Measurements from ENCODE around the gene CCBE1.

The CCBE1 gene

DNA sequence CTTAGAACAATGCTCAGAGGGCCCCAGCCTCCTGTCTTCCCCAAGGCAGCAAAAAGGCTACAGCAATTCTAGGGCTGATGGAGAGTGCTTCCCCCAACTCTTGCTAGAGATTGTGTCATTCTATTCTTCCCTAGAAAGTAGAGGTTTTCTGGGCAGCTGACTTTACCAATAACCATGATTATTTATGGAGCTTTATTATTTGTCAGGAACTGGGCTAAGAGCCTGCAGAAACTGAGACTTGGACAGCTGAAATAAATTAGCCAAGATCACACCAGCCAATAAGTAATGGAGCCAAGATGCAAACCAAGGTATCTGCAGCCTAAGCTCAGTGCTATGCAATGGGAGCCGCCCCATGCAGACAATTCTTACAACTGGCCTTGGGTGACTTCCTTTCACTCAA is 84.8 kb downstream of the CCBE1 start:
- H3K27me3 ChIP-seq (replicated peaks; ENCODE audit: control insufficient read depth, insufficient read depth, low read length, poor library complexity, severe bottlenecking): no peaks in the 10 kb centered on the region
- H3K36me3 ChIP-seq (ENCODE audit: control insufficient read depth, insufficient read depth, low read length): no peaks in the 10 kb centered on the region
- no peaks in the 10 kb centered on the region for H3K9me3 ChIP-seq (ENCODE audit: control insufficient read depth, low read length)
- H3K4me3 ChIP-seq (ENCODE audit: insufficient read depth, low read depth, low read length, poor library complexity, severe bottlenecking): no peak overlapping the region
- H3K27ac ChIP-seq (ENCODE audit: insufficient read depth, low read length, poor library complexity, severe bottlenecking): no peak overlapping the region
- no peak for DNase-seq
- H3K4me1 ChIP-seq (ENCODE audit: control insufficient read depth, insufficient read depth, low read length, poor library complexity, severe bottlenecking): no peaks in the 10 kb centered on the region

DNA sequence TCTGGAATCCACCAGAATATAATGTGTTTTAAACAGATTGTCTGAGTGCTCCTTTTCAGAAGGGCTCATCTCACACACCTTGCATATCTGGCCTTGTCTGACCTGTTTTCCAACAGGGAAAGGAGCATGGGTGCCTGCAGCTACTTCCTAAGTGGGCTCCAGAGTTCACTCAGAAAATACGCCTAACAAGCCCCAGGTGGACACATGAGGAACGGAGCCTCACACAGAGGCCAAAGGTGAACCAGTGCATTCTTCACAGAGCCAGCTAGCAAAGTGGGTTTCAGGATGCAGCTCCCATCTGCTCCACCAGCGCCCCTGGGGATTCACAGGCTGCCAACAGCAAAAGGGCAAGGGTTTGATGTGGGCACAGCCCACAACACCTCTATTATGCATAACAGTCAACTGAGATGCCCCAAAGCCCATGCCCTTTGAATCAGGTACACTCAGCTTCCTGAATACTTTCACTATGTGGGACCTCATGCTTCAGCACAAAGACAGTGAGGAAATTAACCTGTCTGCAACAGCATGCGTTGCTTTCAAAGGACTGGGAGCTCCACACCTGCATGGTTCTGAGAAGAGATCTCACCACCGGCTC is 86.6 kb downstream of the CCBE1 start:
- Histone ChIP-seq H3K4me3 (ENCODE audit: insufficient read depth, low read depth, low read length, poor library complexity, severe bottlenecking) (no peak overlapping the region), H3K4me1 (ENCODE audit: control insufficient read depth, insufficient read depth, low read length, poor library complexity, severe bottlenecking) (no peaks in the 10 kb centered on the region), H3K27ac (ENCODE audit: insufficient read depth, low read length, poor library complexity, severe bottlenecking) (no peak overlapping the region), H3K27me3 (replicated peaks; ENCODE audit: control insufficient read depth, insufficient read depth, low read length, poor library complexity, severe bottlenecking) (no peaks in the 10 kb centered on the region), H3K36me3 (ENCODE audit: control insufficient read depth, insufficient read depth, low read length) (no peaks in the 10 kb centered on the region), H3K9me3 (ENCODE audit: control insufficient read depth, low read length) (no peaks in the 10 kb centered on the region)
- no peak for DNase-seq

DNA sequence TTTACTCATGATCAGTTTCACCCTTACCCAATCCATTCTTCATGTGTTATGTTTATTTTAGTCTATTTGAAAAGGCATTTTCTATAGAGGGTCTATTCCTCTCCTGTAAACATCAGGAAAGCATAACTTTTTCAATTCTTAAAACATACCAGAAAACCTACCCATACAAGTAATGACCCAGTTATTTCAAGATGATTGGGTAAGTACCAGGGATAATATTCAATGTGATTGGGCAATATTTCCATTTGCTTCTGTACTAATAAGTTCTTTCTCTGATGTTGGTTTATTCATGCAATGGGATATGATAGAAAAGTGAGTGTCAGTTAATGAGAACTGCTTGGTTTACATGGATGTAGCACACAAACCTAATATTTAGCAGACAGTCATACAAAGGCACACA is 87.6 kb downstream of the CCBE1 start:
- Histone ChIP-seq H3K4me3 (ENCODE audit: insufficient read depth, low read depth, low read length, poor library complexity, severe bottlenecking) (no peak overlapping the region), H3K27me3 (replicated peaks; ENCODE audit: control insufficient read depth, insufficient read depth, low read length, poor library complexity, severe bottlenecking) (no peaks in the 10 kb centered on the region), H3K4me1 (ENCODE audit: control insufficient read depth, insufficient read depth, low read length, poor library complexity, severe bottlenecking) (no peaks in the 10 kb centered on the region), H3K9me3 (ENCODE audit: control insufficient read depth, low read length) (no peaks in the 10 kb centered on the region), H3K27ac (ENCODE audit: insufficient read depth, low read length, poor library complexity, severe bottlenecking) (no peak overlapping the region), H3K36me3 (ENCODE audit: control insufficient read depth, insufficient read depth, low read length) (no peaks in the 10 kb centered on the region)
- no peak for DNase-seq

DNA sequence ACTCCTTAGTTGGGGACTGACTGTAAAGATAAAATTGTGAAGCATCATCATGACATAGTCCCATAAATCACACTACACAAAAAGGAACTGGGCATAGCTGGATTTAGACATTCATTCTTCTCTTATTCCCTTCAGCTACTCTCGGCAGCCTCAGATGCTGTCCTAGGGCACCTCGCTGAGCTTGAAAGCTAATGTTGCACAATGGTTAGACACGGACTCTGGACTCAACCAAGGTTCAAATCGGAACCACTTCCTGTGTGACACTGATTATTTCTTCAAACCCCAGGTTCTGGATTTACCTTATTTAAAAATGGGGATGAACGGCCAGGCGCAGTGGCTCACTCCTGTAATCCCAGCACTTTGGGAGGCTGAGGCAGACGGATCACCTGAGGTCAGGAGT is 89.8 kb downstream of the CCBE1 start:
- DNase-seq: no peak
- Histone ChIP-seq H3K27ac (ENCODE audit: insufficient read depth, low read length, poor library complexity, severe bottlenecking) (no peak overlapping the region), H3K4me1 (ENCODE audit: control insufficient read depth, insufficient read depth, low read length, poor library complexity, severe bottlenecking) (no peaks in the 10 kb centered on the region), H3K4me3 (ENCODE audit: insufficient read depth, low read depth, low read length, poor library complexity, severe bottlenecking) (no peak overlapping the region), H3K27me3 (replicated peaks; ENCODE audit: control insufficient read depth, insufficient read depth, low read length, poor library complexity, severe bottlenecking) (no peaks in the 10 kb centered on the region), H3K36me3 (ENCODE audit: control insufficient read depth, insufficient read depth, low read length) (no peaks in the 10 kb centered on the region), H3K9me3 (ENCODE audit: control insufficient read depth, low read length) (no peaks in the 10 kb centered on the region)

DNA sequence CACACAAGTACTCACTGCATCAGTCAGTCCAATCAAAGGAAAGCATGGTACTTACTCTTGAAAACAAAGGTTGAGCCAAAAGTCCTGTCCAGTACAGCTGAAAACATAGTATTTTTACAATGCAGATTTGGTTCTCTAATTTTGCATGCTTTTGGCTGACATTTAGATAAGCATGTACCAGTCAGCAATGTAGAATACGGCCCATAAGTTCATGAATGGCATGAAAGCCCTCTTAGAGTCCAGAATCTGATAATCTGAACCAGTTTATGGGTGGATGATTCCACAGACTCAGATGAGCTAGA is 90.2 kb downstream of the CCBE1 start:
- H3K4me1 ChIP-seq (ENCODE audit: control insufficient read depth, insufficient read depth, low read length, poor library complexity, severe bottlenecking): no peaks in the 10 kb centered on the region
- H3K27me3 ChIP-seq (replicated peaks; ENCODE audit: control insufficient read depth, insufficient read depth, low read length, poor library complexity, severe bottlenecking): no peaks in the 10 kb centered on the region
- no peak overlapping the region for H3K4me3 ChIP-seq (ENCODE audit: insufficient read depth, low read depth, low read length, poor library complexity, severe bottlenecking)
- H3K9me3 ChIP-seq (ENCODE audit: control insufficient read depth, low read length): no peaks in the 10 kb centered on the region
- no peaks in the 10 kb centered on the region for H3K36me3 ChIP-seq (ENCODE audit: control insufficient read depth, insufficient read depth, low read length)
- H3K27ac ChIP-seq (ENCODE audit: insufficient read depth, low read length, poor library complexity, severe bottlenecking): no peak overlapping the region
- DNase-seq: no peak

DNA sequence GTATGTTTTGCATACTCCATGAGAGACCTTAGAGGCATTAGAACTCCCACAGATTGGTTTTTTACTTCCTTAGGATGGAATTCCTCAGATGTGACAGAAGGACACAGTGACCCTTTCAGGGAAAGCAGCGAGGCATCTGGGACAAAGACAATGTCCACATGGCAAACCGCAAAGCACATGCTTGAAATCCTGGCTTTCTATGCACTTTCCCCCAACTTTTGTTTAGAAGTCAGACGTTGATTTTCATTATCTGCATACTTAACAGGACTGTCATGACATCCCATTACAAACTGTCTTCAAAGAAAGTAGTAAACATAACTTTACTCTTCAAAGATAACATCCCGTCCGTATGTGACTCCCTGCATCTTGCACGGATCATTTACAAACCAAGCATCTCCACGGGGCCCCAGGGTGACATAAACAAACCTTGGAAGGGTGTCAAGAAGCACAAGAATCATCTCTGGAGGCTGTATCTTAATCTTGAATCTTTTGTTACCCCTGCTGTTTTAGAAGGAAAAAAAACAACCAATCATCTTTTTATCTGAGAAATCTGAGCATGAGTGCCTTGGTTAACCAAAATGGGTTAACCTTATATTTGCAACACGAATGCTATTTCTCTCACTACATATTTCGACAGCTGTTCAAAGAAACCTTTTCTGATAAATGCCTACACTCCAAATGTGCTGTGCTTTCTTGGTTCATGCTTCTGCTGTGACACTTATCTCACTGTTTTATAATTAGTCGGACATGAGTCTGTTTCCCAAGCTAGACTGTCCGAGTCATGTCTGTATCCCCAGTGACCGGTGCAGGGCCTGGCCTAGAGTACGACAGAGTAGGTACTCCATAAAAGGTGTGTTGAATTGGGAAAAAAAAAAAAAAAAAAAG is 90.8 kb downstream of the CCBE1 start:
- DNase-seq: no peak
- Histone ChIP-seq H3K4me1 (ENCODE audit: control insufficient read depth, insufficient read depth, low read length, poor library complexity, severe bottlenecking) (no peaks in the 10 kb centered on the region), H3K27ac (ENCODE audit: insufficient read depth, low read length, poor library complexity, severe bottlenecking) (no peak overlapping the region), H3K36me3 (ENCODE audit: control insufficient read depth, insufficient read depth, low read length) (no peaks in the 10 kb centered on the region), H3K4me3 (ENCODE audit: insufficient read depth, low read depth, low read length, poor library complexity, severe bottlenecking) (no peak overlapping the region), H3K27me3 (replicated peaks; ENCODE audit: control insufficient read depth, insufficient read depth, low read length, poor library complexity, severe bottlenecking) (no peaks in the 10 kb centered on the region), H3K9me3 (ENCODE audit: control insufficient read depth, low read length) (no peaks in the 10 kb centered on the region)

DNA sequence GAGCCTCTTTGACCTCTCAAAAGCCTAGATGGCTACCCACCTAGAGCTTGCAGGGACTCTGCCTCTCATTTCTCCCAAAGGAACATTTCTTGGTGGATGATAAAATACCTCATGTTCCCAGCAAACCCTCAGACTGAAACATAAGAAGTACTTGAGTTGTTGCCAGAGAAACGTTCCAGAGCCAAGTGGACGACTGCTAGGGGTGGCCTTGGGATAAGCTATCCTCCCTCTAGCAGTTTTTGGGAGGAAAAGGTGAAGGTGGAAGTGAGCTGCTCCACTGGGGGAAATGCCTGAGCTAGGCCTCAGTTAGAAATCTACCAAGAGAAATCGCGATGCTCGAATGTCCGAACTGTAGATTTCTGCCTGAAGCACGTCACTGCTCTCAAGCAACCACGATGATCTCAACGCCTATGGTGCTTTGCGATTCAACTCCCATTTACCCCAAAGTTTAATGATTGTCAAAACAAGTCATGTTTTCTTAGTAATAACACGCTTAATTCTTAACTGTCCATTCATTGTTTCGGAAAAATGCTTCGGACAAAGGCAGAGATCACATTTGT is 91.5 kb downstream of the CCBE1 start:
- Histone ChIP-seq H3K27ac (ENCODE audit: insufficient read depth, low read length, poor library complexity, severe bottlenecking) (no peak overlapping the region), H3K4me3 (ENCODE audit: insufficient read depth, low read depth, low read length, poor library complexity, severe bottlenecking) (no peak overlapping the region), H3K4me1 (ENCODE audit: control insufficient read depth, insufficient read depth, low read length, poor library complexity, severe bottlenecking) (no peaks in the 10 kb centered on the region), H3K36me3 (ENCODE audit: control insufficient read depth, insufficient read depth, low read length) (no peaks in the 10 kb centered on the region), H3K9me3 (ENCODE audit: control insufficient read depth, low read length) (no peaks in the 10 kb centered on the region), H3K27me3 (replicated peaks; ENCODE audit: control insufficient read depth, insufficient read depth, low read length, poor library complexity, severe bottlenecking) (no peaks in the 10 kb centered on the region)
- DNase-seq: no peak

DNA sequence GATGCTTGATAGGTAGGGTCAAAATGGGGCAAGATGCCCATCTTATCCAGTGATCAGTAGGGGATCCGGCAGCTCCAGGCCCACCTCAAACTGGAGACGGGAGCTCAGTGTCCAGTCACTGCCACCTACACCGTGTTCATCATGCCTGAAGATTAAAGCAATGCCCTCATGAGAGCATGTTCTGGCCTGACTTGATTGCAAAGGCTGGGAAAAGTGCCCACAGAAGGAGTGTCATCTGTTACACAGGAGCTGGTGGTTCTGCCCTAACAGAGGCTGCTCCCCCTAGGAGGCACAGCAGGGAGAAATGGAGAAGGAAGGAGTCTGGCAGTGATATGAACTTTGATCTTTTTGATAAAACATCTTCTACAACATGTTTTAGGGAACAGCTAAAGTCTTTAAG is 92.3 kb downstream of the CCBE1 start:
- Histone ChIP-seq H3K4me3 (ENCODE audit: insufficient read depth, low read depth, low read length, poor library complexity, severe bottlenecking) (no peak overlapping the region), H3K9me3 (ENCODE audit: control insufficient read depth, low read length) (no peaks in the 10 kb centered on the region), H3K27me3 (replicated peaks; ENCODE audit: control insufficient read depth, insufficient read depth, low read length, poor library complexity, severe bottlenecking) (no peaks in the 10 kb centered on the region), H3K4me1 (ENCODE audit: control insufficient read depth, insufficient read depth, low read length, poor library complexity, severe bottlenecking) (no peaks in the 10 kb centered on the region), H3K27ac (ENCODE audit: insufficient read depth, low read length, poor library complexity, severe bottlenecking) (no peak overlapping the region), H3K36me3 (ENCODE audit: control insufficient read depth, insufficient read depth, low read length) (no peaks in the 10 kb centered on the region)
- DNase-seq: no peak

DNA sequence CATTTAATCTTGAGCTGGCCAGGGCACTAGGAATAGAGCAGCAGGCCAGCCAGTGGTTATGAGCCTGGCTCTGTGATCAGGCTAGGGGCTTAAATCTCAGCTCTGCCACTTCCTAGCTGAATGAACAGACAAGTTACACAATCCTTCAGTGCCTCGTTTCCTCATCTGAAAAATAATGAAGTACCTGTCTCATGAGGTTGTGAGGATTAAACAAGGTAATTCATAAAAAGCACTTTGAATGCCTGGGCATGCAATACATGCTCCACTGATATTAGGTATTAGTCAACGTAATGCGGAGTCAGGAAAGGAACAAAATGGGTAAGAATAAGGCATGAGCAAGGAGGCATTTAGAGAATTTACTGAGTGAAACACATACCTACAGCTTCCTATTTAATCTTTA is 100.2 kb downstream of the CCBE1 start:
- no peaks in the 10 kb centered on the region for H3K36me3 ChIP-seq (ENCODE audit: control insufficient read depth, insufficient read depth, low read length)
- no peaks in the 10 kb centered on the region for H3K9me3 ChIP-seq (ENCODE audit: control insufficient read depth, low read length)
- H3K4me3 ChIP-seq (ENCODE audit: insufficient read depth, low read depth, low read length, poor library complexity, severe bottlenecking): no peak overlapping the region
- no peaks in the 10 kb centered on the region for H3K27me3 ChIP-seq (replicated peaks; ENCODE audit: control insufficient read depth, insufficient read depth, low read length, poor library complexity, severe bottlenecking)
- DNase-seq: no peak
- no peak overlapping the region for H3K27ac ChIP-seq (ENCODE audit: insufficient read depth, low read length, poor library complexity, severe bottlenecking)
- no peaks in the 10 kb centered on the region for H3K4me1 ChIP-seq (ENCODE audit: control insufficient read depth, insufficient read depth, low read length, poor library complexity, severe bottlenecking)

DNA sequence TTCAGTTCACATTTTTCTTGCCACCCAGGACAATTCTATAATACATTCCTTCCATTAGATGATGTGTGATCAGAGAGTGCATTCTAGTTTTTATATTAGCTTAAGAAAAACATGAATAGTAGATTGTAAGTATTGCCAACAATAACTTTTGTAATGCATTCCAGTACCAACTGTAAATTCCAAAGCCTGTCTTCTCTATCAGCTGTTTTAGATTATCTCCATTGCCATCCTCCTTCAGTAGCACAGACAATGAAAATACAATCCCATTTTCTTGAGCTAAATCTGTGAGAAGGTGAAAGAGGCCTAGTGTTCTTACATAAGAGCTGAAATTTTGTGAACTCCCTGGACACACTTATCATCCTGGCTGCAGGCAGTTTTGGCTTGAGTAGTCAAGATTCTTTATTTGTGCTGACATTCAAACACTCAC is 103.9 kb downstream of the CCBE1 start:
- H3K4me3 ChIP-seq (ENCODE audit: insufficient read depth, low read depth, low read length, poor library complexity, severe bottlenecking): no peak overlapping the region
- H3K36me3 ChIP-seq (ENCODE audit: control insufficient read depth, insufficient read depth, low read length): no peaks in the 10 kb centered on the region
- H3K27me3 ChIP-seq (replicated peaks; ENCODE audit: control insufficient read depth, insufficient read depth, low read length, poor library complexity, severe bottlenecking): no peaks in the 10 kb centered on the region
- no peaks in the 10 kb centered on the region for H3K9me3 ChIP-seq (ENCODE audit: control insufficient read depth, low read length)
- no peaks in the 10 kb centered on the region for H3K4me1 ChIP-seq (ENCODE audit: control insufficient read depth, insufficient read depth, low read length, poor library complexity, severe bottlenecking)
- H3K27ac ChIP-seq (ENCODE audit: insufficient read depth, low read length, poor library complexity, severe bottlenecking): no peak overlapping the region
- DNase-seq: no peak
